ENCODE results near the gene FTL.

GRCh38 chr19:48935864-48936263, 29.2 kb upstream of the FTL start:
- TF ChIP-seq MYC (IDR thresholded peaks at IDR 0.05; ENCODE audit: borderline replicate concordance, low read length) (no peak), POLR2A (IDR thresholded peaks at IDR 0.05; ENCODE audit: low read length) (no peak), CTCF (IDR thresholded peaks at IDR 0.05) (no peak), ZNF302 (CRISPR knock-in tag; IDR thresholded peaks at IDR 0.05) (no peak), MAX (IDR thresholded peaks at IDR 0.05) (no peak), REST (IDR thresholded peaks at IDR 0.05) (no peak)
